GM23338 (cell line): ENCODE data around the gene CGB2. TPM values are rescaled to one million over a fixed set of nuclear protein-coding genes. Genes with fewer than 3 reads are reported as not detected.
"Not testable (repeated sequence)": the region's sequence is repeated elsewhere in the genome, so short reads cannot be mapped to it uniquely, and the experiment has no call there.

Source experiments
- ATAC-seq: fragments of 200-7000 bp; cut with Tn5 transposase; 3 replicates; pipeline ENCODE4 v1.9.1; 2020
- DNase-seq: peaks from one replicate; pipeline ENCODE4 v3.0.0-alpha.2; 2015; ENCODE audit warnings: low spot score
- H2AFZ ChIP-seq: fragments of 200-600 bp; sonication (generic); 2 replicates; pipeline ENCODE4 v1.8.0; 2016; ENCODE audit warnings: antibody characterized with exemption, mild to moderate bottlenecking, moderate library complexity
- H3F3A ChIP-seq: fragments of 200-600 bp; sonication (generic); replicated peaks from 2 replicates; pipeline ENCODE4 v1.8.0; 2017; ENCODE audit warnings: antibody characterized with exemption, mixed run types, low read depth
- H3K27ac ChIP-seq: fragments of 200-600 bp; sonication (generic); 2 replicates; pipeline ENCODE4 v1.6.1; 2016; ENCODE audit warnings: low read depth
- H3K27me3 ChIP-seq: fragments of 200-600 bp; sonication (generic); 2 replicates; pipeline ENCODE4 v1.8.0; 2016; ENCODE audit warnings: mild to moderate bottlenecking, mixed run types, moderate library complexity; ENCODE audit not compliant: insufficient read depth
- H3K36me3 ChIP-seq: fragments of 200-600 bp; sonication (generic); 2 replicates; pipeline ENCODE4 v1.8.0; 2016; ENCODE audit warnings: mild to moderate bottlenecking; ENCODE audit not compliant: insufficient read depth
- H3K4me1 ChIP-seq: fragments of 200-600 bp; sonication (generic); 2 replicates; pipeline ENCODE4 v1.8.0; 2016; ENCODE audit warnings: mild to moderate bottlenecking, moderate library complexity; ENCODE audit not compliant: insufficient read depth
- H3K4me2 ChIP-seq: fragments of 200-600 bp; sonication (generic); 2 replicates; pipeline ENCODE4 v1.7.1; 2017; ENCODE audit warnings: mixed run types
- H3K4me3 ChIP-seq: fragments of 200-600 bp; sonication (generic); 2 replicates; pipeline ENCODE4 v1.6.1; 2016; ENCODE audit warnings: mixed run types
- H3K79me2 ChIP-seq: fragments of 200-600 bp; sonication (generic); replicated peaks from 2 replicates; pipeline ENCODE4 v1.8.0; 2017; ENCODE audit warnings: mild to moderate bottlenecking; ENCODE audit not compliant: insufficient read depth
- H3K9me2 ChIP-seq: fragments of 200-600 bp; sonication (generic); 2 replicates; pipeline ENCODE4 v1.8.0; 2017; ENCODE audit not compliant: insufficient read depth
- H4K20me1 ChIP-seq: fragments of 200-600 bp; sonication (generic); replicated peaks from 2 replicates; pipeline ENCODE4 v1.8.0; 2017; ENCODE audit warnings: mild to moderate bottlenecking; ENCODE audit not compliant: insufficient read depth
- H3K27ac Mint-ChIP-seq: 2 replicates; pipeline ENCODE4 v1.8.0; 2020; ENCODE audit warnings: inconsistent platforms, mild to moderate bottlenecking, moderate library complexity, mixed read lengths
- H3K27me3 Mint-ChIP-seq: 3 replicates; pipeline ENCODE4 v1.8.0; 2022; ENCODE audit warnings: low read depth, mild to moderate bottlenecking, moderate library complexity, mixed read lengths, inconsistent platforms; ENCODE audit not compliant: insufficient read depth, poor library complexity
- H3K36me3 Mint-ChIP-seq: 3 replicates; pipeline ENCODE4 v1.8.0; 2021; ENCODE audit warnings: low read depth, mild to moderate bottlenecking, inconsistent platforms, moderate library complexity, mixed read lengths
- H3K4me1 Mint-ChIP-seq: 3 replicates; pipeline ENCODE4 v1.8.0; 2020; ENCODE audit warnings: mild to moderate bottlenecking, inconsistent platforms, mixed read lengths
- H3K4me3 Mint-ChIP-seq: 3 replicates; pipeline ENCODE4 v1.8.0; 2021; ENCODE audit warnings: moderate library complexity, mild to moderate bottlenecking, inconsistent platforms, mixed read lengths
- H3K9me3 Mint-ChIP-seq: 3 replicates; pipeline ENCODE4 v1.8.0; 2020; ENCODE audit warnings: moderate library complexity, mild to moderate bottlenecking, inconsistent platforms, mixed read lengths
- CTCF ChIP-seq, 2 experiments: fragments of 200-600 bp in 1 of 2; sonication (generic) in 1 of 2; conservative IDR thresholded peaks; 2 replicates each; pipeline versions ENCODE4 v1.5.1 to v1.6.1; 2016 to 2017; ENCODE audit warnings: antibody characterized with exemption in 2 of 2, low read depth in 2 of 2, mild to moderate bottlenecking in 2 of 2, moderate library complexity in 1 of 2
- EZH2 ChIP-seq: fragments of 200-600 bp; sonication (generic); IDR thresholded peaks from one replicate; pipeline ENCODE4 v1.8.0; 2017; ENCODE audit warnings: antibody characterized with exemption, mild to moderate bottlenecking, low read depth; ENCODE audit not compliant: unreplicated experiment
- POLR2AphosphoS5 ChIP-seq: IDR thresholded peaks from 2 replicates; pipeline ENCODE4 v1.6.1; 2016; ENCODE audit warnings: antibody characterized with exemption, low read depth
- ZNF114 ChIP-seq: fragments of 250-450 bp; sonication (Bioruptor Pico); IDR thresholded peaks from 2 replicates; pipeline ENCODE4 v1.5.0; 2020; ENCODE audit warnings: mild to moderate bottlenecking, moderate library complexity
- ZNF331 ChIP-seq: fragments of 250-450 bp; sonication (Bioruptor Pico); IDR thresholded peaks from 2 replicates; pipeline ENCODE4 v1.5.0; 2020; ENCODE audit warnings: low read depth, mild to moderate bottlenecking, moderate library complexity
- polyA plus RNA-seq: library from polyadenylated mRNA; unstranded; fragments of >200 nt; fragmentation: Nextera tagmentation; extraction: Ambion mirVana; gene quantifications from 2 replicates; pipeline ENCODE4 v1.2.1, GENCODE V29; 2016
- total RNA-seq: library from RNA; depleted of rRNA; stranded (reverse); fragments of >200 nt; shearing (Covaris generic); gene quantifications from 2 replicates; pipeline ENCODE4 v1.2.3, GENCODE V29; 2014
- TF ChIP-seq, protein P1 (sequence below): IDR thresholded peaks from one replicate; pipeline ENCODE4 v1.6.1; 2018; ENCODE audit warnings: antibody characterized with exemption; ENCODE audit not compliant: unreplicated experiment

The CGB2 gene
- total and polyA plus RNA-seq, 2 experiments from 2014 or later = 0.57 TPM; not detected in 1

DNA sequence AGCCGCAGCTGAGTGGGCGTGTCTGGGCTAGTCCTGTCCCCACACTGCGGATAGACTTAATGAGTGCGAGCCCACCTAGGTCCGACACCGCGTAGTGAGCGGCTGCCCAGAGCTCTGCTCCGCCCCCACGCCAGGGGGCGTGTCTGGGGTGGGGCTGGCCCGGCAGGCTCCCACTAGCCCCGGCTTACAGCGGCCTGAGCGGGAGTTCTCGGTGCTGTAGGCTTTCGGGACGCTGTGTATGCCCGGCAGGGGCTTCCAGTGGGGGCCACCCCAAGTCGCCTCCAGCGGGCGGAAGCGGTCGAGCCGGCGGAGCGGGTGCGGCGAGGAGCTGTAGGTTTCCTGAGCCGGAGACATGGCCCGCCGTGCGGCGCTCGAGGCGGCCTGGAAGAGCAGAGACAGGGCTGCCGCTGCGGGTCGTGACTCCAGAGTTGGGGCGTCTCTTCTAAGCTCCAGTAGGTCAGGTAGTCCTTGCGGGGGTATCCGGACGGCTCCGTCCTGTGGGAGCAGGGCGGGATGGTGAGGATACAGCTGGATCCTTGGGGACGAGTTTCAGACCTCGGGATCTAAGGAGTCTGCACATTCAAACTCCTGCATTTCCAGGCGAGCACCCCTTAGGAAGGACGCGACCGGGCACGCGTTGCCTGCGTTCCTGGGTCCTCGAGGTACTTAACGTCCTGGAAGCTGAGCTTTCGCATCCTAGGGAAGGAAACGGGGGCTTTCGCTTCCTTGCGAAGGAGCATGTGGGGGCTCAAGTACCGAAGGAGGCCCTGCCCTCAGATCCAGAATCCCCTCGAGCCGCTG, 24.6 kb downstream of the CGB2 start:
- Histone ChIP-seq H3K27ac (no peak overlapping the region), H4K20me1 (no peaks in the 10 kb centered on the region), H3K36me3 (no peaks in the 10 kb centered on the region), H3F3A (no peaks in the 10 kb centered on the region), H3K79me2 (no peaks in the 10 kb centered on the region), H3K4me3 (peak overlapping the region; percentile 73), H3K4me1 (peaks cover 9% of the 10 kb centered on the region; the same call in 1 of the 2 replicates), H3K9me2 (no peaks in the 10 kb centered on the region), H2AFZ (peak overlapping the region; percentile 90), H3K27me3 (peaks cover 63% of the 10 kb centered on the region), H3K4me2 (peak overlapping the region; percentile 95)
- H3K27me3 Mint-ChIP-seq = peaks cover 57% of the 10 kb centered on the region
- H3K27ac Mint-ChIP-seq = no peak overlapping the region
- DNase-seq (peak; percentile 76), ATAC-seq (peak; percentile 78)
- peaks cover 11% of the 10 kb centered on the region for H3K4me1 Mint-ChIP-seq
- H3K4me3 Mint-ChIP-seq = peak overlapping the region; percentile 73
- H3K36me3 Mint-ChIP-seq = no peaks in the 10 kb centered on the region
- H3K9me3 Mint-ChIP-seq = no peaks in the 10 kb centered on the region; the same call in 2 of the 3 replicates
- TF ChIP-seq ZNF114 (CRISPR knock-in tag) (no peak), POLR2AphosphoS5 (peak; percentile 45), CTCF (conservative IDR thresholded peaks at IDR 0.05; ENCODE audit: low read depth in 2 of 2) (peak; percentile 22 to 34), ZNF331 (CRISPR knock-in tag) (no peak), EZH2 (peak; percentile 54)
- TF ChIP-seq, protein P1, sequence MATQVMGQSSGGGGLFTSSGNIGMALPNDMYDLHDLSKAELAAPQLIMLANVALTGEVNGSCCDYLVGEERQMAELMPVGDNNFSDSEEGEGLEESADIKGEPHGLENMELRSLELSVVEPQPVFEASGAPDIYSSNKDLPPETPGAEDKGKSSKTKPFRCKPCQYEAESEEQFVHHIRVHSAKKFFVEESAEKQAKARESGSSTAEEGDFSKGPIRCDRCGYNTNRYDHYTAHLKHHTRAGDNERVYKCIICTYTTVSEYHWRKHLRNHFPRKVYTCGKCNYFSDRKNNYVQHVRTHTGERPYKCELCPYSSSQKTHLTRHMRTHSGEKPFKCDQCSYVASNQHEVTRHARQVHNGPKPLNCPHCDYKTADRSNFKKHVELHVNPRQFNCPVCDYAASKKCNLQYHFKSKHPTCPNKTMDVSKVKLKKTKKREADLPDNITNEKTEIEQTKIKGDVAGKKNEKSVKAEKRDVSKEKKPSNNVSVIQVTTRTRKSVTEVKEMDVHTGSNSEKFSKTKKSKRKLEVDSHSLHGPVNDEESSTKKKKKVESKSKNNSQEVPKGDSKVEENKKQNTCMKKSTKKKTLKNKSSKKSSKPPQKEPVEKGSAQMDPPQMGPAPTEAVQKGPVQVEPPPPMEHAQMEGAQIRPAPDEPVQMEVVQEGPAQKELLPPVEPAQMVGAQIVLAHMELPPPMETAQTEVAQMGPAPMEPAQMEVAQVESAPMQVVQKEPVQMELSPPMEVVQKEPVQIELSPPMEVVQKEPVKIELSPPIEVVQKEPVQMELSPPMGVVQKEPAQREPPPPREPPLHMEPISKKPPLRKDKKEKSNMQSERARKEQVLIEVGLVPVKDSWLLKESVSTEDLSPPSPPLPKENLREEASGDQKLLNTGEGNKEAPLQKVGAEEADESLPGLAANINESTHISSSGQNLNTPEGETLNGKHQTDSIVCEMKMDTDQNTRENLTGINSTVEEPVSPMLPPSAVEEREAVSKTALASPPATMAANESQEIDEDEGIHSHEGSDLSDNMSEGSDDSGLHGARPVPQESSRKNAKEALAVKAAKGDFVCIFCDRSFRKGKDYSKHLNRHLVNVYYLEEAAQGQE = no peak

DNA sequence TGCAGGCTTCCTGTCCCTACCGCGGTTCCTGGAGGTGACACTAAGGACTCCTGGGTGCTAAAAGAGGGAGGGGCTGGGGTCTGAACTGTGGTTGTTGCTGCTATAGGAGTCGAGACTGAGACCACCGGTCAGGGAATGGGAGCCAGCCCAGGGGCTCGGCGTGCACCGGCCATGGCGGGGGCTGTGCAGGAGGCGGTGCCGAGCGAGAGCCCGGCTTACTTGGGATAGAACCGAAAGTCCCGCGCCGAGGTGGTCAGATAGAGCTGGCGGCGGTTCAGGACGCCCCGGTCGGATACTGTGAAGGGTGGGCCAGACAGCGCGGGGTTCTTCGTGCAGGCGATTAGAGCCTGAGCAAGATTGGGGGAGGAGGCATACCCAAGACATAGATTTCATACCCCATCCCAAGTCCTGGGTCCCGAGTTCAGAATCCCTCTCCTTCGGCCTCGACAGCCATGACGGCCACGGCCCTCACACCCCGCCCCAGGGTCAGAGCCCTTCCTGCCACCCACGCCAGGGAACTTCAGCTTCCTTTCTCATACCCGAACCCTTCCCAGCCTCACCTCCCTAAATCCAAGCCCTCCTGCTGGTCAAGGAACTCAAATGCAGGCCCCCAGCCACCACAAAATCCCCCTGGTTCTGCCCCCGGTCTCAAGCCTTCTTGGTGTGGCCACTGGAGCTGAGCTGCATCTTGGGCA, 25.4 kb downstream of the CGB2 start:
- peaks cover 63% of the 10 kb centered on the region for H3K27me3 ChIP-seq

More for the DNA sequence above, 25.4 kb downstream of the CGB2 start:
- Mint-ChIP-seq H3K27me3 (peaks cover 57% of the 10 kb centered on the region), H3K4me1 (peaks cover 11% of the 10 kb centered on the region), H3K4me3 (peak overlapping the region; percentile 73)
- H2AFZ ChIP-seq, H3K9me2 ChIP-seq, H3K36me3 Mint-ChIP-seq, H3K9me3 Mint-ChIP-seq, H3F3A ChIP-seq, H3K27ac Mint-ChIP-seq, DNase-seq, H4K20me1 ChIP-seq, H3K79me2 ChIP-seq, H3K27ac ChIP-seq, H3K4me1 ChIP-seq, H3K36me3 ChIP-seq: not testable (repeated sequence)
- TF ChIP-seq EZH2 = peak; percentile 25
- Histone ChIP-seq H3K4me3 (peak overlapping the region; percentile 73), H3K4me2 (peak overlapping the region; percentile 95)
- peak; percentile 15 for ATAC-seq
